Osteocyte (in vitro differentiated cells): ENCODE measurements around the gene SMIM38. TPM values are rescaled to one million over a fixed set of nuclear protein-coding genes. Genes with fewer than 3 reads are reported as not detected.
A peak's percentile ranks its signal among the peaks of the same experiment; 100 is the strongest.
"Not testable (repeated sequence)": the region's sequence is repeated elsewhere in the genome, so short reads cannot be mapped to it uniquely, and the experiment has no call there.

Experiments
- DNase-seq: peaks from one replicate; pipeline ENCODE4 v3.0.0; 2021; ENCODE audit warnings: mixed read lengths; ENCODE audit not compliant: unreplicated experiment; ENCODE audit errors: extremely low spot score
- H3K27ac Mint-ChIP-seq: one replicate; pipeline ENCODE4 v1.8.0; 2021; ENCODE audit warnings: mild to moderate bottlenecking, mixed read lengths; ENCODE audit not compliant: unreplicated experiment
- H3K27me3 Mint-ChIP-seq: one replicate; pipeline ENCODE4 v1.8.0; 2021; ENCODE audit warnings: mixed read lengths; ENCODE audit not compliant: unreplicated experiment
- H3K36me3 Mint-ChIP-seq: one replicate; pipeline ENCODE4 v1.8.0; 2021; ENCODE audit warnings: mixed read lengths; ENCODE audit not compliant: unreplicated experiment
- H3K4me1 Mint-ChIP-seq: one replicate; pipeline ENCODE4 v1.8.0; 2021; ENCODE audit warnings: mixed read lengths; ENCODE audit not compliant: unreplicated experiment
- H3K4me3 Mint-ChIP-seq: one replicate; pipeline ENCODE4 v1.8.0; 2021; ENCODE audit warnings: mild to moderate bottlenecking, moderate library complexity, mixed read lengths; ENCODE audit not compliant: unreplicated experiment
- H3K9me3 Mint-ChIP-seq: one replicate; pipeline ENCODE4 v1.8.0; 2021; ENCODE audit warnings: mixed read lengths; ENCODE audit not compliant: unreplicated experiment
- CTCF ChIP-seq: fragments of 200-600 bp; sonication (generic); IDR thresholded peaks from 2 replicates; pipeline ENCODE4 v1.5.0; 2021; ENCODE audit warnings: antibody characterized with exemption, mild to moderate bottlenecking, moderate library complexity
- total RNA-seq: library from RNA; stranded (reverse); gene quantifications from 2 replicates; pipeline ENCODE4 v1.2.1, GENCODE V29; 2021

SMIM38 gene
- total RNA-seq, 1 donor from 2014 or later: 1.0 TPM

GRCh38 chr11:69148806-69149205 lies 6.9 kb upstream of the SMIM38 start:
- no peak for TF ChIP-seq CTCF
- H3K4me3 Mint-ChIP-seq: no peak overlapping the region
- no peak for DNase-seq
- peaks cover 20% of the 10 kb centered on the region for H3K9me3 Mint-ChIP-seq
- H3K4me1 Mint-ChIP-seq: peaks cover 22% of the 10 kb centered on the region
- peaks cover 14% of the 10 kb centered on the region for H3K36me3 Mint-ChIP-seq
- no peaks in the 10 kb centered on the region for H3K27me3 Mint-ChIP-seq
- no peak overlapping the region for H3K27ac Mint-ChIP-seq

GRCh38 chr11:69149338-69150045 lies 6.2 kb upstream of the SMIM38 start:
- not testable (repeated sequence) for H3K4me3 Mint-ChIP-seq, DNase-seq, H3K27ac Mint-ChIP-seq, H3K27me3 Mint-ChIP-seq
- H3K4me1 Mint-ChIP-seq: peaks cover 22% of the 10 kb centered on the region
- H3K36me3 Mint-ChIP-seq: peaks cover 14% of the 10 kb centered on the region
- H3K9me3 Mint-ChIP-seq: peaks cover 20% of the 10 kb centered on the region

GRCh38 chr11:69150175-69150574 lies 5.6 kb upstream of the SMIM38 start:
- no peak overlapping the region for H3K4me3 Mint-ChIP-seq
- H3K4me1 Mint-ChIP-seq: peaks cover 18% of the 10 kb centered on the region
- no peak overlapping the region for H3K27ac Mint-ChIP-seq
- peaks cover 14% of the 10 kb centered on the region for H3K36me3 Mint-ChIP-seq
- H3K27me3 Mint-ChIP-seq: no peaks in the 10 kb centered on the region
- TF ChIP-seq CTCF: no peak
- peaks cover 20% of the 10 kb centered on the region for H3K9me3 Mint-ChIP-seq
- DNase-seq: no peak

- H3K36me3 Mint-ChIP-seq: peaks cover 5% of the 10 kb centered on the region
- H3K4me3 Mint-ChIP-seq: no peak overlapping the region
- no peak for TF ChIP-seq CTCF
- peaks cover 23% of the 10 kb centered on the region for H3K4me1 Mint-ChIP-seq
- no peaks in the 10 kb centered on the region for H3K27me3 Mint-ChIP-seq
- H3K27ac Mint-ChIP-seq: no peak overlapping the region
- DNase-seq: no peak
- H3K9me3 Mint-ChIP-seq: peaks cover 8% of the 10 kb centered on the region
Measured at GRCh38 chr11:69151836-69152235, 3.9 kb upstream of the SMIM38 start.

GRCh38 chr11:69152733-69153421 lies 2.9 kb upstream of the SMIM38 start:
- Mint-ChIP-seq H3K27ac (peak overlapping the region; percentile 45), H3K36me3 (peaks cover 5% of the 10 kb centered on the region), H3K4me1 (peaks cover 30% of the 10 kb centered on the region), H3K4me3 (no peak overlapping the region), H3K27me3 (no peaks in the 10 kb centered on the region), H3K9me3 (peaks cover 8% of the 10 kb centered on the region)
- no peak for DNase-seq
- TF ChIP-seq CTCF: no peak
